B cell (primary cell): Measurements from ENCODE around the gene NLRP10.

Experiments used
- EZH2 ChIP-seq: IDR thresholded peaks from 2 replicates; pipeline ENCODE4 v1.6.1; 2012; ENCODE audit warnings: borderline replicate concordance, low read depth, mild to moderate bottlenecking, moderate library complexity, low read length; ENCODE audit not compliant: insufficient read depth, poor library complexity, severe bottlenecking
- TF ChIP-seq, protein P1 (sequence below): fragments of 200-600 bp; IDR thresholded peaks from one replicate; pipeline ENCODE4 v1.8.0; 2022; ENCODE audit warnings: antibody characterized with exemption, mild to moderate bottlenecking

GRCh38 chr11:7977232-7977917 is 12.1 kb upstream of the NLRP10 start:
- TF ChIP-seq, protein P1, sequence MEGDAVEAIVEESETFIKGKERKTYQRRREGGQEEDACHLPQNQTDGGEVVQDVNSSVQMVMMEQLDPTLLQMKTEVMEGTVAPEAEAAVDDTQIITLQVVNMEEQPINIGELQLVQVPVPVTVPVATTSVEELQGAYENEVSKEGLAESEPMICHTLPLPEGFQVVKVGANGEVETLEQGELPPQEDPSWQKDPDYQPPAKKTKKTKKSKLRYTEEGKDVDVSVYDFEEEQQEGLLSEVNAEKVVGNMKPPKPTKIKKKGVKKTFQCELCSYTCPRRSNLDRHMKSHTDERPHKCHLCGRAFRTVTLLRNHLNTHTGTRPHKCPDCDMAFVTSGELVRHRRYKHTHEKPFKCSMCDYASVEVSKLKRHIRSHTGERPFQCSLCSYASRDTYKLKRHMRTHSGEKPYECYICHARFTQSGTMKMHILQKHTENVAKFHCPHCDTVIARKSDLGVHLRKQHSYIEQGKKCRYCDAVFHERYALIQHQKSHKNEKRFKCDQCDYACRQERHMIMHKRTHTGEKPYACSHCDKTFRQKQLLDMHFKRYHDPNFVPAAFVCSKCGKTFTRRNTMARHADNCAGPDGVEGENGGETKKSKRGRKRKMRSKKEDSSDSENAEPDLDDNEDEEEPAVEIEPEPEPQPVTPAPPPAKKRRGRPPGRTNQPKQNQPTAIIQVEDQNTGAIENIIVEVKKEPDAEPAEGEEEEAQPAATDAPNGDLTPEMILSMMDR = no peak
- no peak for TF ChIP-seq EZH2
